ENCODE measurements around the gene KLHL42.
"Not testable (repeated sequence)": the region's sequence is repeated elsewhere in the genome, so short reads cannot be mapped to it uniquely, and the experiment has no call there.

KLHL42 gene

DNA sequence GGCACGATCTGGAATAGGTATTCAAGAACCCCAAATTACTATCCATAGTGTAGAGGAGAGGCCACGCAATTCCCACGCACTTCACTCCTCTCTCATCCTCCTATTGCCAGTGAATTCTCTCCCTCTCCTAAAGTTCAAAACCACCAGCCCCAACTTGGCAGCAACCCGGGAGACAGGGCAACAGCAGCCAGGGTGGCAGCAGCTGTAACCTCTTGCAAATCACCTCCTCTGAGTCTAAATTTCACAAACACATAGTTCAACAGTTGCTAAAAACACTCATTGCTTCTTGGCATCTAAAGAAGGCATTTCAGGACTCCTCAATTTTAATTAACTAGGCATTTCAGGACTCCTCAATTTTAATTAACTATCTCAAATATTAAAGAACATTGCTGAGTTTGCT is 37.7 kb downstream of the KLHL42 start:
- DNase-seq (ENCODE audit: low read depth) = no peak

GRCh38 chr12:27818401-27818918 is 38.4 kb downstream of the KLHL42 start:
- no peak for DNase-seq (ENCODE audit: low read depth)

DNA sequence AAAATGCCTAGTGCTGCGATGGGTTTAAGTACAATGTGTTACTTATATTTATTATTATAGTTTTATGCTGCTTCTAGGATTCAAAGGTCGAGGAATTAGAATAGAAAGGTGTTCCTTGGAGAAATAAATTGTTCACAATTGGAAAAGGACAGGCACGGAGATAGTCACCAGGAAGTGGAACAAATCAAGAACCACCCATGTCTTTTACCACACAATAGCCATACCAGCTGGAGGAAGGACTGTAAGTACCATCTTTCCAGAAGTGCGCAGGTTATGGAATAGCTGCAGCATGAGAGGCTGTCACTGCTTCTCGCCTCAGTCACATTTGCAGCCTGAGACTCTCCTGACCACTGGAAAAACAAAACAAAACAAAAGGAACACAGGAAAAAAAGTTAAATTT is 40.5 kb downstream of the KLHL42 start:
- no peak for DNase-seq (ENCODE audit: low read depth)

GRCh38 chr12:27821259-27821973 is 41.4 kb downstream of the KLHL42 start:
- no peak for DNase-seq (ENCODE audit: low read depth)

DNA sequence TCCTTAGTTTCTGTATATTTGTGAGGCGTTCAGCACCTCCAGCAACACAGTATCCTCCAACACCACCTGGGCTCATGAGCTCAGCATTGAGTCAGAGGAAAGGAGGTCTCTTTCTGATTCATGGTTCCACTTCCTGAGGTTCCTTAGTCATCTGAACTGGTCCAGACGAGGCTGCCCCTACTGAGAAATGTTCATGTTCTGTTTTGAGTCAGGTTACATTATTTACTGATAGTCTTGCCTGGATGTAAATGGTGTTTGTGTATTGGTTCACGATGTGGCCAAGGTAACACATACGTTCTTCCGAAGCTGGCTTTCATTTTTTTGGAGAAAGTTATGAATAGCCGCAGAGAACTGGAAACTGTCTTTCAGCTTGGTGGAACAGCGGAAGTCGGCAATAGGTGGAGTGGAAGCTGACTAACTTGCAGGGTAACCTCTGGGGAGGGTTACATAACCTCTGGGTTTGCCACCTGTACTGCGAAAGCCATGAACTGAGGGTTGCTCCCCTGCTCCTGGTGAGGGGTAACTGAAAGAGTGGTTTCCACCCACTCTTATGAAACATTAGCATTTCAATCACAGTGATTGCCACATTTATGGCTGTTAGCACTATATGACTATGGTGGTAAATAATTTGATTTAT is 42.2 kb downstream of the KLHL42 start:
- DNase-seq (ENCODE audit: low read depth) = peak; percentile 12

DNA sequence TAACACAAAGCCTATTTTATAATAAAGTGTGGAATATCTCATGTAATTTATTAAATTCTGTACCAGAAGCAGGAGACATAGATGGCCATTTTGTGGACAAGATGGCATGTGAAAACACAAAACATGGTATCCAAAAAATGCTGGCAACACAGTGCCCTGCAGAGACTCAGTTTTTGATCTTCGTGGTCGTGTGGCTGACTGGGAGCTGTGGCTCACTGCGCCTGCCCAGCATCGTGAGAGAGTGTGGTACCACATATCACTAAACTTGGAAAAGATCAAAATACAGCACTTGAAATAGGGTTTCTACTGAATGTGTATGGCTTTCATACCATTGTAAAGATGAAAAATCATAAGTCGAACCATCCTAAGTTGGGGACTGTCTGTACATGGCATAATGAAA is 43.0 kb downstream of the KLHL42 start:
- DNase-seq (ENCODE audit: low read depth) = no peak

GRCh38 chr12:27824126-27824842 is 44.3 kb downstream of the KLHL42 start:
- no peak for DNase-seq (ENCODE audit: low read depth)

DNA sequence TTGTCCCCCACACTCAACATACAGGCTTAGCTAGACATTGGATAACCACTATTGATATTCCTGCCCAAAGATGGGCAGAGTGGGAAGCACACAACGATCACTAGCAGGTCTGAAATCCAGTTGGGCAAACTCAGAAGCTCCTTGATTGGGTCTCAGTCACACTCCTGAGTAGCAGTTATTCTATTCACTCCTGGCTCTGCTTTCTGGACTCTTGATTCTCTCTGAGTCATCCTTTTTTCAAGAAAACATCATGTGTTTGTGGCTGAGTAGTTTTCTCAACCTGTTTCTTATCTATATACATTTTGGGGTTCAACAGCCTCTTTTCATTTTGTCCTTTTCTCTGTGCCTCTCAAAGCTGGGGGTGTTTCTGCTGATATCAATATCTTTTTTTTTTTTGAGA is 46.0 kb downstream of the KLHL42 start:
- DNase-seq (ENCODE audit: low read depth) = no peak

- no peak for DNase-seq (ENCODE audit: low read depth)
Measured at GRCh38 chr12:27828196-27828595, 48.2 kb downstream of the KLHL42 start.

GRCh38 chr12:27838543-27839185 is 58.6 kb downstream of the KLHL42 start:
- no peak for DNase-seq (ENCODE audit: low read depth)

GRCh38 chr12:27840229-27840999 is 60.4 kb downstream of the KLHL42 start:
- DNase-seq (ENCODE audit: low read depth) = no peak

- no peak for DNase-seq (ENCODE audit: low read depth)
Measured at GRCh38 chr12:27841392-27841882, 61.4 kb downstream of the KLHL42 start.

- DNase-seq (ENCODE audit: low read depth) = no peak
Measured at GRCh38 chr12:27843714-27844245, 63.7 kb downstream of the KLHL42 start.

- no peak for DNase-seq (ENCODE audit: low read depth)
Measured at GRCh38 chr12:27844366-27845090, 64.5 kb downstream of the KLHL42 start.

GRCh38 chr12:27845187-27845586 is 65.2 kb downstream of the KLHL42 start:
- no peak for DNase-seq (ENCODE audit: low read depth)

DNA sequence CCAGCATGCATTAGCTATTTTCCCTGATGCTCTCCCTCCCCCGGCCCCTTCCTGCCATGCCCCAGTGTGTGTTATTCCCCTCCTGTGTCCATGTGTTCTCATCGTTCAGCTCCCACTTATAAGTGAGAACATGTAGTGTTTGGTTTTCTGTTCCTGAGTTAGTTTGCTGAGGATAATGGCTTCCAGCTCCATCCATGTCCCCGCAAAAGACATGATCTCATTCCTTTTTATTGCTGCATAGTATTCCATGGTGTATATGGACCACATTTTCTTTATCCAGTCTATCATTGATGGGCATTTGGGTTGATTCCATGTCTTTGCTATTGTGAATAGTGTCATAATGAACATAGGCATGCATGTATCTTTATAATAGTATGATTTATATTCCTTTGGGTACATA is 65.7 kb downstream of the KLHL42 start:
- DNase-seq (ENCODE audit: low read depth) = not testable (repeated sequence)

GRCh38 chr12:27847293-27847692 is 67.3 kb downstream of the KLHL42 start:
- not testable (repeated sequence) for DNase-seq (ENCODE audit: low read depth)

DNA sequence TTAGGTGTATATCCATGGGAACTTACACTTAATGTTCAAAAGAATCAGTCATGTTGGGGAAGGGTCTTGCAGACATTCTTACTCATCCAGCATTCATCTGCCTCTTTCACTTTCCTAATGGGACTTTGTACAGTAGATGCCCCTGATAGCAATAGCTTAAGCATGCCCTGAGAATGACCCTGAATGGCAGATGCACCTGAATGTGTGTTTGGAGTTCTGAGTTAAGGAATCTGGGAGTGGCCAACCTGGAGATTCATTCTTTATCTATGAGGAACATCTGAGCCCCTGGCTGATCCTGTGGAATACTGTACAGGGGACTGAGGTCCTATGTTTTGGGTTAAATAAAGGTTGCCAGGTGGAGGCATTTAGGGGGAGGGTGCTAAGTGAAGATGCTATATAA is 71.3 kb downstream of the KLHL42 start:
- DNase-seq (ENCODE audit: low read depth) = no peak

GRCh38 chr12:27852117-27852516 is 72.1 kb downstream of the KLHL42 start:
- DNase-seq (ENCODE audit: low read depth) = no peak
